GM12878 (cell line): ENCODE measurements around the gene HSPA12A. TPM values are rescaled to one million over a fixed set of nuclear protein-coding genes. Genes with fewer than 3 reads are reported as not detected.

Experiments
- ATAC-seq: fragments of 200-7000 bp; cut with Tn5 transposase; 3 replicates; pipeline ENCODE4 v1.9.1; 2020; ENCODE audit warnings: mild to moderate bottlenecking, moderate library complexity
- BruUV-seq: library from RNA; stranded (reverse); fragments of 400-500 nt; replicated peaks from 2 replicates; lab custom pipeline; 2021; lab: Mats Ljungman, UMichigan
- CTCF ChIA-PET: fragments of 300-600 bp; sonication (Branson Sonifier 250); formaldehyde crosslinking; extraction: SDS; loops from one replicate; lab custom pipeline; 2021; ENCODE audit warnings: inconsistent platforms; lab: Yijun Ruan, JAX
- POLR2A ChIA-PET: fragments of 350-600 bp; formaldehyde crosslinking; extraction: SDS; loops from one replicate; lab custom pipeline; 2021; ENCODE audit warnings: inconsistent platforms; lab: Charles Lee
- RAD21 ChIA-PET: fragments of 300-600 bp; sonication (Branson Sonifier 250); formaldehyde crosslinking; loops from one replicate; lab custom pipeline; 2023; ENCODE audit warnings: antibody characterized with exemption; ENCODE audit not compliant: unreplicated experiment; lab: Charles Lee
- SMC1A ChIA-PET: fragments of 300-600 bp; sonication (Branson Sonifier 250); formaldehyde crosslinking; loops from one replicate; lab custom pipeline; 2023; ENCODE audit not compliant: unreplicated experiment, uncharacterized antibody; lab: Charles Lee
- DNase-seq: peaks from one replicate; pipeline ENCODE4 v3.0.0-alpha.2; 2011; ENCODE audit warnings: low read depth, low spot score
- FAIRE-seq: peaks from 3 replicates; lab custom pipeline; 2011; peaks lifted over from hg19 to GRCh38; lab: Jason Lieb, UNC
- H2AFZ ChIP-seq: 2 replicates; pipeline ENCODE4 v1.6.0; 2011; ENCODE audit warnings: low read depth, low read length, control low read depth; ENCODE audit not compliant: control insufficient read depth
- H3K27ac ChIP-seq: 2 replicates; pipeline ENCODE4 v1.5.1; 2011; ENCODE audit warnings: control low read depth; ENCODE audit not compliant: control insufficient read depth, insufficient read depth
- H3K27me3 ChIP-seq, 2 experiments: replicated peaks in 1 of 2; 2 replicates each; pipeline versions ENCODE4 v1.6.0 to v1.6.1; 2011; ENCODE audit warnings: low read length in 1 of 2; ENCODE audit not compliant: control insufficient read depth in 2 of 2, insufficient read depth in 2 of 2
- H3K36me3 ChIP-seq, 2 experiments: 2 replicates each; pipeline ENCODE4 v1.5.1; 2011; ENCODE audit warnings: low read length in 1 of 2; ENCODE audit not compliant: control insufficient read depth in 2 of 2, insufficient read depth in 2 of 2
- H3K4me1 ChIP-seq: 2 replicates; pipeline ENCODE4 v1.6.1; 2011; ENCODE audit warnings: mild to moderate bottlenecking, low read length, moderate library complexity, mixed read lengths; ENCODE audit not compliant: control insufficient read depth, insufficient read depth
- H3K4me2 ChIP-seq: 2 replicates; pipeline ENCODE4 v1.6.0; 2011; ENCODE audit warnings: control low read depth; ENCODE audit not compliant: control insufficient read depth, insufficient read depth
- H3K4me3 ChIP-seq: fragments of 200-600 bp; sonication (generic); 2 replicates; pipeline ENCODE4 v1.5.1; 2016
- H3K79me2 ChIP-seq: 2 replicates; pipeline ENCODE4 v1.6.0; 2011; ENCODE audit warnings: low read length; ENCODE audit not compliant: control insufficient read depth, insufficient read depth
- H3K9ac ChIP-seq: 2 replicates; pipeline ENCODE4 v1.8.0; 2011; ENCODE audit warnings: low read length, control low read depth, mixed read lengths; ENCODE audit not compliant: control insufficient read depth, insufficient read depth
- H3K9me3 ChIP-seq: replicated peaks from 3 replicates; pipeline ENCODE4 v1.5.1; 2011; ENCODE audit warnings: mild to moderate bottlenecking, low read length; ENCODE audit not compliant: control insufficient read depth, insufficient read depth
- H4K20me1 ChIP-seq: 2 replicates; pipeline ENCODE4 v1.6.0; 2011; ENCODE audit not compliant: control insufficient read depth, insufficient read depth
- KAT2A ChIP-seq: conservative IDR thresholded peaks from 2 replicates; pipeline ENCODE4 v1.6.1; 2011; ENCODE audit warnings: low read depth, low read length; ENCODE audit not compliant: control insufficient read depth
- NFYA ChIP-seq: IDR thresholded peaks from 2 replicates; pipeline ENCODE4 v1.6.1; 2011; ENCODE audit warnings: low read depth, mild to moderate bottlenecking, low read length, improper control_type of control experiment, borderline replicate concordance
- NR2F1 ChIP-seq: fragments of 450-650 bp; conservative IDR thresholded peaks from 2 replicates; pipeline ENCODE4 v1.6.1; 2017; ENCODE audit warnings: mild to moderate bottlenecking
- TCF12 ChIP-seq: IDR thresholded peaks from 2 replicates; pipeline ENCODE4 v1.6.1; 2011; ENCODE audit warnings: low read depth, mild to moderate bottlenecking, low read length
- WGBS: methylation state at CpG from one replicate; pipeline ENCODE4 v1.1.6; 2016; ENCODE audit warnings: low lambda C conversion rate; ENCODE audit not compliant: insufficient replicate concordance, insufficient coverage; ENCODE audit errors: missing lambda C conversion rate; 5-methylcytosine and 5-hydroxymethylcytosine counted together
- in situ Hi-C: fragments of 300-500 bp; cut with MboI; formaldehyde crosslinking; loops from 9 replicates; pipeline ENCODE4 v1.14.3; 2018; ENCODE audit warnings: mixed read lengths
- intact Hi-C: fragments of 100-400 bp; cut with micrococcal nuclease; formaldehyde crosslinking; loops from one replicate; pipeline ENCODE4 v1.14.2; 2022; ENCODE audit not compliant: unreplicated experiment
- polyA plus RNA-seq, 11 experiments: library from polyadenylated mRNA; depleted of rRNA in 4 of 11; unstranded in 6 of 11; stranded (reverse) in 5 of 11; fragments of >200 nt; fragmentation: Nextera tagmentation in 4 of 11; fragmentation: Illumina TruSeq in 1 of 11; extraction: Ambion mirVana in 4 of 11; extraction: Trizol in 1 of 11; gene quantifications; 1 replicate in 1 of 11; 2 replicates in 10 of 11; pipeline versions ENCODE4 v1.2.1 to v1.2.3, GENCODE V29; 2011 to 2016; ENCODE audit warnings: inconsistent platforms in 2 of 11, missing spikeins in 2 of 11, low read depth in 1 of 11
- total RNA-seq, 4 experiments: library from RNA; depleted of rRNA in 3 of 4; stranded (reverse); fragments of >200 nt in 3 of 4; fragmentation: Illumina TruSeq in 1 of 4; extraction: Trizol in 1 of 4; gene quantifications; 2 replicates each; pipeline versions ENCODE4 v1.2.1 to v1.2.3, GENCODE V29; 2013 to 2021
- TF ChIP-seq, protein P1 (sequence below): fragments of 450-650 bp; IDR thresholded peaks from 2 replicates; pipeline ENCODE4 v1.6.1; 2017; ENCODE audit warnings: antibody characterized with exemption, mild to moderate bottlenecking, moderate library complexity

The HSPA12A gene
- total and polyA plus RNA-seq, 10 of the 15 experiments (the other 5 are each of a cell fraction or from before 2014, with no cell fraction given), result 0.90 to 20.2 (median 2.8) TPM

DNA sequence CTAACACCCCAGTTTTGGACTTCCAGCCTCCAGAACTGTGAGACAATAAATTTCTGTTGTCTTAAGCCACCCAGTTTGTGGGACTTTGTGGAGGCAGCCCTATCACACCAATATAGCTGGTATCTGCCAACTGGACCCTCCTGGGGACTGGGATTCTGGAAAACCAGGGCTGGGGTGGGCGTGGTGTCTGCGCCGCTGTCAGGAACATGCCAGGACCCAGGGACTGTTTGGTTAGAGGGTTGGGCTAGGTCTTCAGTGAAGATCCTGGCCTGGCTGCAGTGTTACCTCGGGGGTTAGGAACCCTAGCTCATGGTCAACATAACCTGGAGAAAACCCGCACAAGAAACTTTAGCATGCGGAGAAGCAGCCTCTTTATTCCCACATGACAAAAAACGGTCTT is 79.0 kb downstream of the HSPA12A start:
- ChIA-PET POLR2A (no interaction called here), SMC1A (no interaction called here), CTCF (interaction anchor here (0.8 kb wide), 1 partner anchor 19 kb away, joined by 4 read pairs; no protein-coding TSS in a partner anchor), RAD21 (no interaction called here)
- Histone ChIP-seq H3K4me1 (no peaks in the 10 kb centered on the region), H3K27ac (no peak overlapping the region), H3K79me2 (no peaks in the 10 kb centered on the region), H3K9me3 (no peaks in the 10 kb centered on the region), H4K20me1 (no peaks in the 10 kb centered on the region), H3K4me3 (no peak overlapping the region), H3K4me2 (no peak overlapping the region), H3K27me3 (peaks cover 0 to 3% of the 10 kb centered on the region in 2 experiments; a peak in 2 of 4 replicates), H2AFZ (no peak overlapping the region), H3K36me3 (no peaks in the 10 kb centered on the region), H3K9ac (no peak overlapping the region)
- ATAC-seq (no peak), FAIRE-seq (no peak), DNase-seq (no peak)
- 44% methylated on average over 7 of the region's 7 CpGs for WGBS
- BruUV-seq, result no TSS peak
- TF ChIP-seq TCF12 (no peak), NR2F1 (no peak)
- TF ChIP-seq, protein P1, sequence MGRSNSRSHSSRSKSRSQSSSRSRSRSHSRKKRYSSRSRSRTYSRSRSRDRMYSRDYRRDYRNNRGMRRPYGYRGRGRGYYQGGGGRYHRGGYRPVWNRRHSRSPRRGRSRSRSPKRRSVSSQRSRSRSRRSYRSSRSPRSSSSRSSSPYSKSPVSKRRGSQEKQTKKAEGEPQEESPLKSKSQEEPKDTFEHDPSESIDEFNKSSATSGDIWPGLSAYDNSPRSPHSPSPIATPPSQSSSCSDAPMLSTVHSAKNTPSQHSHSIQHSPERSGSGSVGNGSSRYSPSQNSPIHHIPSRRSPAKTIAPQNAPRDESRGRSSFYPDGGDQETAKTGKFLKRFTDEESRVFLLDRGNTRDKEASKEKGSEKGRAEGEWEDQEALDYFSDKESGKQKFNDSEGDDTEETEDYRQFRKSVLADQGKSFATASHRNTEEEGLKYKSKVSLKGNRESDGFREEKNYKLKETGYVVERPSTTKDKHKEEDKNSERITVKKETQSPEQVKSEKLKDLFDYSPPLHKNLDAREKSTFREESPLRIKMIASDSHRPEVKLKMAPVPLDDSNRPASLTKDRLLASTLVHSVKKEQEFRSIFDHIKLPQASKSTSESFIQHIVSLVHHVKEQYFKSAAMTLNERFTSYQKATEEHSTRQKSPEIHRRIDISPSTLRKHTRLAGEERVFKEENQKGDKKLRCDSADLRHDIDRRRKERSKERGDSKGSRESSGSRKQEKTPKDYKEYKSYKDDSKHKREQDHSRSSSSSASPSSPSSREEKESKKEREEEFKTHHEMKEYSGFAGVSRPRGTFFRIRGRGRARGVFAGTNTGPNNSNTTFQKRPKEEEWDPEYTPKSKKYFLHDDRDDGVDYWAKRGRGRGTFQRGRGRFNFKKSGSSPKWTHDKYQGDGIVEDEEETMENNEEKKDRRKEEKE, result no peak
- in situ Hi-C loops, result no loop called here
- intact Hi-C loops, result no loop called here

DNA sequence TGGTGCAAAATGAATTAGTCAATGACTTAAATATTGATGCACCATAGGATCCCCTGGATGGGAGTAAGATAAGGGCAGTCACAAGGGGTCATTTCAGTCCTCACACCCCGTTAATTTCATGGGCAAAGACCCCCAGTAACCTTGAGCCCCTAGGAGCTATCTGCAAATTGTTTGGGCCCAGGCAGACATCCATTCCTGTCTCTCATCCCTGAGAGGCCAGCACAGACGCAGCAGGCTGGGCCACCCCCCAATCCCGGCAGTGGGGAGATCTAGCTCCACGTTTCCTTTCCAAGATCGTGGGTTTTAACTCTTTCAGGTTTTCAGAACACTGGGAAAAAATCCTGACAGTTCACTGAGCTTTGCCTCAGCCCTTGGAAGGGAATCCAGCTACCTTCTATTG is 81.5 kb downstream of the HSPA12A start:
- H3K9ac ChIP-seq, result no peak overlapping the region
- 33% methylated on average over 5 of the region's 5 CpGs for WGBS
- POLR2A ChIA-PET, result no interaction called here

More for the DNA sequence above, 81.5 kb downstream of the HSPA12A start:
- H3K4me1 ChIP-seq, result no peaks in the 10 kb centered on the region
- no peak overlapping the region for H2AFZ ChIP-seq
- no peak for ATAC-seq
- H3K27ac ChIP-seq, result no peak overlapping the region
- ChIA-PET CTCF (interaction anchor here (1.7 kb wide), 1 partner anchor 21 kb away, joined by 6 read pairs; no protein-coding TSS in a partner anchor), RAD21 (no interaction called here), SMC1A (no interaction called here)
- FAIRE-seq, result no peak
- H3K79me2 ChIP-seq, result no peaks in the 10 kb centered on the region
- TF ChIP-seq NFYA, result no peak
- no peak for TF ChIP-seq KAT2A
- no peak for DNase-seq
- H3K36me3 ChIP-seq, result no peaks in the 10 kb centered on the region
- no peaks in the 10 kb centered on the region for H4K20me1 ChIP-seq
- BruUV-seq, result no TSS peak
- no peaks in the 10 kb centered on the region; a peak in 1 of 4 replicates for H3K27me3 ChIP-seq
- no peak overlapping the region for H3K4me3 ChIP-seq
- intact Hi-C loops (no loop called here), in situ Hi-C loops (no loop called here)
- H3K4me2 ChIP-seq, result no peak overlapping the region
- H3K9me3 ChIP-seq, result no peaks in the 10 kb centered on the region
